HEK293T (cell line): Measurements from ENCODE around the gene PRKCH.

Source experiments
- ARNT ChIP-seq: fragments of 450-650 bp; IDR thresholded peaks from 2 replicates; pipeline ENCODE4 v1.6.1; 2017; ENCODE audit warnings: mild to moderate bottlenecking
- BHLHE40 ChIP-seq: fragments of 450-650 bp; IDR thresholded peaks from 2 replicates; pipeline ENCODE4 v1.6.1; 2016; ENCODE audit warnings: mild to moderate bottlenecking, moderate library complexity, borderline replicate concordance
- CTBP1 ChIP-seq: fragments of 450-650 bp; IDR thresholded peaks from 2 replicates; pipeline ENCODE4 v1.6.1; 2016; ENCODE audit warnings: borderline replicate concordance
- ELF4 ChIP-seq: fragments of 450-650 bp; IDR thresholded peaks from 2 replicates; pipeline ENCODE4 v1.6.1; 2017; ENCODE audit warnings: antibody characterized with exemption
- FOXA1 ChIP-seq: fragments of 450-650 bp; IDR thresholded peaks from 2 replicates; pipeline ENCODE4 v1.6.1; 2016; ENCODE audit warnings: mild to moderate bottlenecking
- FOXM1 ChIP-seq: fragments of 450-650 bp; IDR thresholded peaks from 2 replicates; pipeline ENCODE4 v1.6.1; 2017; ENCODE audit warnings: mild to moderate bottlenecking, borderline replicate concordance
- HDGF ChIP-seq: fragments of 450-650 bp; IDR thresholded peaks from 2 replicates; pipeline ENCODE4 v1.6.1; 2017; ENCODE audit warnings: antibody characterized with exemption, borderline replicate concordance
- L3MBTL2 ChIP-seq: fragments of 450-650 bp; conservative IDR thresholded peaks from 2 replicates; pipeline ENCODE4 v1.6.1; 2016; ENCODE audit warnings: mild to moderate bottlenecking
- NFRKB ChIP-seq: fragments of 450-650 bp; IDR thresholded peaks from 2 replicates; pipeline ENCODE4 v1.6.1; 2016; ENCODE audit warnings: mild to moderate bottlenecking, moderate library complexity
- SP1 ChIP-seq: fragments of 450-650 bp; IDR thresholded peaks from 2 replicates; pipeline ENCODE4 v1.6.1; 2017
- TARDBP ChIP-seq: fragments of 450-650 bp; IDR thresholded peaks from 2 replicates; pipeline ENCODE4 v1.6.1; 2016
- ZNF384 ChIP-seq: fragments of 450-650 bp; IDR thresholded peaks from 2 replicates; pipeline ENCODE4 v1.6.1; 2016
- TF ChIP-seq, protein P1 (sequence below): fragments of 450-650 bp; IDR thresholded peaks from 2 replicates; pipeline ENCODE4 v1.6.1; 2016

- TF ChIP-seq BHLHE40 = no peak
- no peak for TF ChIP-seq L3MBTL2
- no peak for TF ChIP-seq HDGF
- no peak for TF ChIP-seq SP1
- no peak for TF ChIP-seq FOXM1
- TF ChIP-seq ARNT = no peak
- no peak for TF ChIP-seq ZNF384
- TF ChIP-seq, protein P1, sequence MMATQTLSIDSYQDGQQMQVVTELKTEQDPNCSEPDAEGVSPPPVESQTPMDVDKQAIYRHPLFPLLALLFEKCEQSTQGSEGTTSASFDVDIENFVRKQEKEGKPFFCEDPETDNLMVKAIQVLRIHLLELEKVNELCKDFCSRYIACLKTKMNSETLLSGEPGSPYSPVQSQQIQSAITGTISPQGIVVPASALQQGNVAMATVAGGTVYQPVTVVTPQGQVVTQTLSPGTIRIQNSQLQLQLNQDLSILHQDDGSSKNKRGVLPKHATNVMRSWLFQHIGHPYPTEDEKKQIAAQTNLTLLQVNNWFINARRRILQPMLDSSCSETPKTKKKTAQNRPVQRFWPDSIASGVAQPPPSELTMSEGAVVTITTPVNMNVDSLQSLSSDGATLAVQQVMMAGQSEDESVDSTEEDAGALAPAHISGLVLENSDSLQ = no peak
- no peak for TF ChIP-seq ELF4
- TF ChIP-seq NFRKB = no peak
- TF ChIP-seq FOXA1 = no peak
- TF ChIP-seq CTBP1 = no peak
- TF ChIP-seq TARDBP = no peak
These were observed 244.6 kb downstream of the PRKCH start for GRCh38 chr14:61565836-61566536.
